Measurements from ENCODE around the gene TDRD3. TPM values are rescaled to one million over a fixed set of nuclear protein-coding genes. Genes with fewer than 3 reads are reported as not detected.

The TDRD3 gene
- total RNA-seq, 1 experiment from 2014 or later: 10.7 TPM

DNA sequence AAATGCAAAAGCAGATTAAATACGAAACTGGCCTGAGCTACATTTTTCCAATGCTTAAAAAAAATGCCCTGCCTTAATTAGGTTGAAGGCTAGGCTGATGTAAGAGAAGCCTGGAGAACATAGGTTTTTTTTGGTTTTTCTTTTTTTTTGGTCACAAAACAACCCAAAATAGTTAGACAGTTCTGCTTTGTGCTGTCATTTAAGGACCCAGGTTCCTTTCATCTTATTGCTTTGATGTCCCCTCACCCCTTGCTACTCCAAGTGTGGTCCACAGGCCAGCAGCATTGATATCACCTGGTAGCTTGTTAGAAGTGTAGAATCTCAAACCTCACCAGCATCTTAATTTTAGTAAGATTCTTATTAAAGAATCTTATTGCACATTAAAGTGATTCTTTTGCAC lies 14.4 kb downstream of the TDRD3 start:
- DNase-seq (ENCODE audit: low read depth in 1 of 2, low spot score in 2 of 2): no peak
- H3K4me3 ChIP-seq: no peak overlapping the region
- H3K27me3 ChIP-seq (replicated peaks): no peaks in the 10 kb centered on the region
- H3K9me3 ChIP-seq (replicated peaks): no peaks in the 10 kb centered on the region
- H3K4me1 ChIP-seq (replicated peaks): no peaks in the 10 kb centered on the region
- H3K27ac ChIP-seq: no peak overlapping the region
- H3K36me3 ChIP-seq: no peaks in the 10 kb centered on the region

DNA sequence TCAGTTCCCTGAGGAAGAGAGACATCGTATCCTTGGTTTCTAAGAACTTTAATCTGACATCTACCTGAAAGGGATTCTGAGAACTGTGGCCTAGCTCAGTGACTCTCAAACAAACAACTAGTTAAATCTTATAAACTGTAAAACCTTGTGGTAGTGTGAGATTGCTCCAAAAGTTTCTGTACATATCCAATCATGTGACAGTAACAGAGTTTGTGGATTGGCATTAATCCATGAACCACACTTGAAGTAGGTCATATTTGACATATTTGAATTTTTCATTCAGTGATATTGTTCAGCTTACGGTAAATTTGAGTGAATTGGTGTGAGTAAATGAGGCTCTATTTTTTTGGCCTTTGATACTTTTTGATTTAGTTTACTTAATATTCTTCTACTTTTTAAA lies 15.0 kb downstream of the TDRD3 start:
- no peaks in the 10 kb centered on the region for H3K36me3 ChIP-seq
- no peaks in the 10 kb centered on the region for H3K9me3 ChIP-seq (replicated peaks)
- no peaks in the 10 kb centered on the region for H3K4me1 ChIP-seq (replicated peaks)
- no peak overlapping the region for H3K4me3 ChIP-seq
- DNase-seq (ENCODE audit: low read depth in 1 of 2, low spot score in 2 of 2): no peak
- H3K27me3 ChIP-seq (replicated peaks): no peaks in the 10 kb centered on the region
- H3K27ac ChIP-seq: no peak overlapping the region

DNA sequence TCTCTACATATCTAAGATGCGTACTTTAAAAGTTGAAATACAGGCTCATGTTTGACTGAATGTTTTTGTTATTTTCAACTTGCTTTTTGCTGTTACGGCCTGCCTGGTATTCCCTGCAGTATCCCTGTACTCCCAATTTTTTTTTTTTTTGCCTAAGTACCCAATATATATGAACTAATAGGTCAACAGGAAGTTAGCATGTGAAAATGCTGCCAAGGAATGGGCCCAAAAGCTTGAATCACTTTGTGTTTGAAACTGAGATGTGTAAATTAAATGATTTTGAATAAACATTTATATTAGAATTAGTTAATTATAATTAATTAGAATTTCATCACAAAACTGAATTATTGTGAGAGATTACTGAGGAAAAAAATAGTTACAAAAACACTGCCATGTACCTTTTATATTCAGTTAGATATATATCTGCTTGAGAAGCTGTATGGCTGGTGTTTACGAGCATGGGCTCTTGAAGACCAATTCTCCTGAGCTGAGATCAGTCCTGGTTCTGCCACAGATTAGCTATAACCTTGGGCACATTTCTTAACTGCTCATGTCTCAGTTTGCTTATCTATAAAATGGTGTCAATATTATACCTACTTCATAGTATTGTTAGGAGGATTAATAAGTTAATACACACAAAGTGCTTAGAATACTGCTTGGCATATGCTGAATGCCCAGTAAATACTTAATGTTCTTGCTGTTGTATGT lies 16.0 kb downstream of the TDRD3 start:
- no peak for DNase-seq (ENCODE audit: low read depth in 1 of 2, low spot score in 2 of 2)
- Histone ChIP-seq H3K36me3 (no peaks in the 10 kb centered on the region), H3K4me3 (no peak overlapping the region), H3K9me3 (replicated peaks) (no peaks in the 10 kb centered on the region), H3K27ac (no peak overlapping the region), H3K27me3 (replicated peaks) (no peaks in the 10 kb centered on the region), H3K4me1 (replicated peaks) (no peaks in the 10 kb centered on the region)

DNA sequence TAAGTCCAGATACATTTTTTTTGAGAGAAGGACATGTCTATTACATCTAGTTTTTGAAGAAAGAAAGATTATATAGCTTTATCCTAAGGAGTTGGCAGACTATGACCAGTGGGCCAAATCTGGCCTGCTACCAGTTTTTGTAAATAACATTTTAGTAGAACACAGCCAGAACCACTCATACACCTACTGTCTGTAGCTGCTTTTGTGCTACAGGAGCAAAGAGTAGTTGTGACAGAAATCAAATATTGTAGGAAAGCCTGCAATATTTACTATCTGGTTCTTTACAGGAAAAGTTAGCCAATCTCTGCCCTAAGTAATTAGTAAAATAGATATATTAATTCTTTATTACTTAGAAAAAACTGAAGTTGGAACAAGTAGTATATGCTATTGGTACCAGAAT lies 17.2 kb downstream of the TDRD3 start:
- H3K27ac ChIP-seq: no peak overlapping the region
- no peaks in the 10 kb centered on the region for H3K36me3 ChIP-seq

DNA sequence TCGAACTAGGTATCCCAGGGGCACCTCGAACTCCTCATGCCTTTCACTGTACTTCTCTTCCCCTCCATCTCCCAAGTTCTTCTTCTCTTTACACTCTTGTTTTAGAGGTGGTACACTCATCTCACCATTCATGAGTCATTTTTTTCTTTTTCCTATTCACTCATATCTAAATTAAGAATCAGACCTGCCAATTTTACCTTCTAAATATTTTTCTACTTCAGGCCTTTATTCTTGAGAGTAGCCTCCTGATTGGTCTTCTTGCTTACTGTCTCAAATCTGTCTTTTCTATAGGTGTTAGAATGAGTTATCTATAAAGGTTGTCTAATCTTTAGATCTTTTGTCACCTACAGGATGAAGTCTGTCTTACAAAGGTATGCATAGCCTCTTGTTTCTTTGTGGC lies 20.7 kb downstream of the TDRD3 start:
- DNase-seq (ENCODE audit: low read depth in 1 of 2, low spot score in 2 of 2): no peak
- Histone ChIP-seq H3K4me3 (no peak overlapping the region), H3K4me1 (replicated peaks) (no peaks in the 10 kb centered on the region), H3K9me3 (replicated peaks) (no peaks in the 10 kb centered on the region), H3K36me3 (no peaks in the 10 kb centered on the region), H3K27me3 (replicated peaks) (no peaks in the 10 kb centered on the region), H3K27ac (no peak overlapping the region)

More for the DNA sequence above, 17.2 kb downstream of the TDRD3 start:
- no peak for DNase-seq (ENCODE audit: low read depth in 1 of 2, low spot score in 2 of 2)
- Histone ChIP-seq H3K27me3 (replicated peaks) (no peaks in the 10 kb centered on the region), H3K4me1 (replicated peaks) (no peaks in the 10 kb centered on the region), H3K9me3 (replicated peaks) (no peaks in the 10 kb centered on the region), H3K4me3 (no peak overlapping the region)

DNA sequence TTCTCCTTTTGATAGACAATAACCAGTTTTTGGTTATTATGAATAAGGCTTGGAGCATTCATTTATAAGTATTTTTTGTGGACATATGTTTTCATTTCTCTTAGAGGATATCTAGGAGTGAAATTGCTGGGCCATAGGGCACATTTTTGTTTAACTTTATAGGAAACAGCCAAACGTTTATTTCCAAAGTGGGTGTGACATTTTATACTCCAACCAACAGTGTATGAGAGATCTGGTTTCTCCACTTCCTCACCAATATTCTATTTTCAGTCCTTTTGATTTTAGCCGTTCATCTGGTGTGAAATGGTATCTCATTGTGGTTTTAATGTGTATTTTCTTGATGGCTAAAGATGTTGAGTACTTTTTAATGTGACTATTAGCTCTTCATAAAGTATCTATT lies 21.9 kb downstream of the TDRD3 start:
- Histone ChIP-seq H3K4me1 (replicated peaks) (no peaks in the 10 kb centered on the region), H3K27me3 (replicated peaks) (no peaks in the 10 kb centered on the region), H3K9me3 (replicated peaks) (no peaks in the 10 kb centered on the region), H3K4me3 (no peak overlapping the region), H3K27ac (no peak overlapping the region), H3K36me3 (no peaks in the 10 kb centered on the region)
- DNase-seq (ENCODE audit: low read depth in 1 of 2, low spot score in 2 of 2): no peak

DNA sequence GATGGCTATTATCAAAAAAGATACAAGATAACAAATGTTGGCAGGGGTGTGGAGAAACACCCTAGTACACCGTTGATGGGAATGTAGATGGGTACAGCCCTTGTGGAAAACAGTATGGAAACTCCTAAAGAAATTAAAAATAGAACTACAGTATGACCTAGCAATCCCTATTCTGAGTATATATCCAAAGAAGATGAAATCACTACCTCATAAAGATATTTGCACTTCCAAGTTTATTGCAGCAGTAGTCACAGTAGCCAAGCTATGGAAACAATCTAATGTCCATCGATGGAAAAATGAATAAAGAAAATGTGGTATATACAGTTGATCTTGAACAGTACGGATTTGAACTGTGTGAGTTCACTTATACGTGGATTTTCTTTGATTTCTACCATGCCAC lies 28.3 kb downstream of the TDRD3 start:
- H3K27ac ChIP-seq: no peak overlapping the region

DNA sequence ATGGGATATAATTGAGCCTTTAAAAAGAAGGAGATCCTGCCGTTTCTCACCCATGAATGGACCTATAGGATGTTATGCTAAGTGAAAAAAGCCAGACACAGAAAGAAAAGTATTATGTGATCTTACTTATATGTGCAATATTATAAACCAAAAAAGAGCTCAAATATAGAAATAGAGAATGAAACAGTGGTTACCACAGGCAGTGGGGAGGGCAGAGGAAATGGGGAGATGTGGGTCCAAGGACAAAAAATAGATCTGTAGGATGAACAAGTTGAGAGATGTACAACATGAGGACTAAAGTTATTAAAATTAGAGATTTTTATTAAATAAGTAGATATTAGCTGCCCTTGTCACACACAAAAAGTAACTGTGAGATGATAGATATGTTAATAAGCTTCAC lies 29.1 kb downstream of the TDRD3 start:
- no peaks in the 10 kb centered on the region for H3K9me3 ChIP-seq (replicated peaks)
- H3K27me3 ChIP-seq (replicated peaks): no peaks in the 10 kb centered on the region
- no peak overlapping the region for H3K27ac ChIP-seq
- no peak for DNase-seq (ENCODE audit: low read depth in 1 of 2, low spot score in 2 of 2)
- H3K4me3 ChIP-seq: no peak overlapping the region
- H3K36me3 ChIP-seq: no peaks in the 10 kb centered on the region
- H3K4me1 ChIP-seq (replicated peaks): no peaks in the 10 kb centered on the region

More for the DNA sequence above, 28.3 kb downstream of the TDRD3 start:
- Histone ChIP-seq H3K36me3 (no peaks in the 10 kb centered on the region), H3K27me3 (replicated peaks) (no peaks in the 10 kb centered on the region), H3K4me1 (replicated peaks) (no peaks in the 10 kb centered on the region), H3K9me3 (replicated peaks) (no peaks in the 10 kb centered on the region), H3K4me3 (no peak overlapping the region)
- no peak for DNase-seq (ENCODE audit: low read depth in 1 of 2, low spot score in 2 of 2)

DNA sequence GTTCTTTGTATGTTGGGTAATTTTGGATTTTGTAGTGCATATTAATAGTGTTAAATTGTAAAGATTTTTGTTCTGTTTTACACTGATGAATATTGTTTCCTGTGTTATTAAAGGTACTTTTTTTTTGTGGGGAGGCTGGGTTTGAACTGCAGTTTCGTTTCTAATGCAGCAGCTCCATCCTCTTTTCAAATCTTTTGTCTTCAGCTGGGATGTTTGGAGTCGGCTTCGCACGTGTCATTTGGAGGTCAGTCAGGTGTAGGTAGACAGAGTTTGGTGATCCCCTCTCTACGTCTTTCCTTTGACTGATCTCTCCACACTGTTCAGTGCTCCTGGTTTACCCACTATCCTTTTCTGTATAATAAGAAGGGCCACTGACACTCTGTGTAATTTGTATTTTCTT lies 30.3 kb downstream of the TDRD3 start:
- Histone ChIP-seq H3K27me3 (replicated peaks) (no peaks in the 10 kb centered on the region), H3K27ac (no peak overlapping the region), H3K4me3 (no peak overlapping the region), H3K36me3 (no peaks in the 10 kb centered on the region), H3K4me1 (replicated peaks) (no peaks in the 10 kb centered on the region), H3K9me3 (replicated peaks) (no peaks in the 10 kb centered on the region)
- no peak for DNase-seq (ENCODE audit: low read depth in 1 of 2, low spot score in 2 of 2)

DNA sequence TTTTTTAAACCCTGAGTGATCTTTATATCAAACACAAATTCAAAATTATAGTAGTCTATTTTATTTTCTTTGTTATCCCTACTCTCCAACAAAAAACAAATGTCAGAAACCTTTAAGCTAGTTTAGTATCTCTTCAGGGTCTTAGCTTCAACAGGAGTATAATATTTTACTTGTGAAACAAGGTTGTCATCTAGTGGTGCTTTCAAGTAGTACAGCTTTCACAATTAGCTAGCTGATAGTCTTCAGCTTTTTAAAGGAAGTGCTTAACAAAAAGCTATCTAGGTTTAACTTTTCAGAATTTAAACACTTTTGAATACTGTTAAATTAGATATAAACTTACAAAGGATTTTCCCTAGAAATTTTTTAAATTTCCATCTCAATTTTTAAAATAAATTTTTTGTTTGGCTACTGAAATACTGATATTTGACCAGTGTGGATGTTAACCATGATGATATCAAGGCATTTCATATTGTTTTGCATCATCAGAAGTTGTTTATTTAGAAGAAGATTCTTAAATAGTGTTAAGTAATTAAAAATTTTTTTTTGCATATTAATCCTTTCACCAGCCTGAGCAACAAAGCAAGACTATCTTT lies 34.2 kb downstream of the TDRD3 start:
- H3K27ac ChIP-seq: no peak overlapping the region

DNA sequence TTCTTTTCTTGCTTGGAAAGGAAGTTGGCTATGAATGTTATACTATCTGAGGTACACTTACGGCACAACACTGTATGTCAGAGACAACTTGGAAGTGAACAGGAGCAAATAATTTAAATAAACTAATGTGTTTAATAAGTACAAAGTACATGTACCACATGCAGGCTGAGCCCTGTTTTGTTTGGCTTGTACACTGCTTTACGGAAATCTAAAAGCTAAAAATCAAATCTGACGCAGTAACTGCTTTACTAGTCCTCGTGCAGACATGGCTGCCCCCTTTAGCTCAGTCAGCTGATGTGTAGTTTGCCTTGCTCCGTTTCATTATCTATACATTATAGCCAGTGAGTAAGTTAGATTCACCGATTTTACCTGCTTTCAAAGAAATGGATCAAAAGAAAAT lies 36.5 kb downstream of the TDRD3 start:
- H3K27me3 ChIP-seq (replicated peaks): no peaks in the 10 kb centered on the region
- H3K36me3 ChIP-seq: no peaks in the 10 kb centered on the region
- H3K4me1 ChIP-seq (replicated peaks): no peaks in the 10 kb centered on the region
- DNase-seq (ENCODE audit: low read depth in 1 of 2, low spot score in 2 of 2): no peak
- H3K27ac ChIP-seq: no peak overlapping the region
- no peaks in the 10 kb centered on the region for H3K9me3 ChIP-seq (replicated peaks)
- H3K4me3 ChIP-seq: no peak overlapping the region

More for the DNA sequence above, 34.2 kb downstream of the TDRD3 start:
- DNase-seq (ENCODE audit: low read depth in 1 of 2, low spot score in 2 of 2): peak in 1 of 2 experiments; percentile 32
- Histone ChIP-seq H3K27me3 (replicated peaks) (no peaks in the 10 kb centered on the region), H3K36me3 (no peaks in the 10 kb centered on the region), H3K4me3 (no peak overlapping the region), H3K9me3 (replicated peaks) (no peaks in the 10 kb centered on the region), H3K4me1 (replicated peaks) (no peaks in the 10 kb centered on the region)

DNA sequence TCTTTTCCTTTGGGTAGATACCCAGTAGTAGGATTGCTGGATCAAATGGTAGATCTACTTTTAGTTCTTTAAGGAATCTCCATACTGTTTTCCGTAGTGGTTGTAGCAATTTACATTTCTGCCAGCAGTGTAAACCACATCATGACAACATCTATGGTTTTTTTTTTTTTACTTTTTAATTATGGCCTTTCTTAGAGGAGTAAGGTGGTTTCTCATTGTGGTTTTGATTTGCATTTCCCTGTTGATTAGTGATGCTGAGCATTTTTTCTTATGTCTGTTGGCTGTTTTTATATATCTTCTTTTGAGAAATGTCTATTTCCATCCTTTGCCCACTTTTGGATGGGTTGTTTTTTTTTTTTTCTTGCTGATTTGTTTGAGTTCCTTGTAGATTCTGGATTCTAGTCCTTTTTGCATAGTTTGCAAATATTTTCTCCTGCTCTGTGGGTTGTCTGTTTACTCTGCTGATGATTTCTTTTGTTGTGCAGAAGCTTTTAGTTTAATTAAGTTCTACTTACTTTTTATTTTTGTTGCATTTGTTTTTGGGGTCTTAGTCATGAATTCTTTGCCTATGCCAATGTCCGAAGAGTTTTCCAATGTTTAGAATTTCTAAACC lies 38.8 kb downstream of the TDRD3 start:
- Histone ChIP-seq H3K4me1 (replicated peaks) (no peaks in the 10 kb centered on the region), H3K4me3 (no peak overlapping the region), H3K36me3 (no peaks in the 10 kb centered on the region), H3K9me3 (replicated peaks) (no peaks in the 10 kb centered on the region), H3K27me3 (replicated peaks) (no peaks in the 10 kb centered on the region), H3K27ac (no peak overlapping the region)
- DNase-seq (ENCODE audit: low read depth in 1 of 2, low spot score in 2 of 2): no peak

DNA sequence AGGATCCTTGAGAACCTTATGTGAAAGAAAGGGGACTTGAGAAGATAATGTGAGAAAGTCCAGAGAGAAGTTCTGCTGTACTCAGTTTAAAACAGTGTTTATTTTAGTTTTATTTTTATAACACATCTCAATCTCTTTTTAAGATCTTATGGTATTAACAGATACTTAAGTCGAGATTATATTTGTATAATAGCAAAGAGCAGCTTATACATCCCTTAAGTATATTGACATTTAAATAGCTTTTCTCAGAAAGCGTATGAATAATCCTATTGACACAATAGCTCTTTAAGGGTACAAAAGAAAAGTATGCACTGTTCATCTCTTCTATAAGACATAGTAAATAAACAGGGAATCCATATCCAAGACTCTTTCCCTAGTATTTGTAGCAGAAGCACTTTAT lies 42.2 kb downstream of the TDRD3 start:
- DNase-seq (ENCODE audit: low read depth in 1 of 2, low spot score in 2 of 2): no peak

DNA sequence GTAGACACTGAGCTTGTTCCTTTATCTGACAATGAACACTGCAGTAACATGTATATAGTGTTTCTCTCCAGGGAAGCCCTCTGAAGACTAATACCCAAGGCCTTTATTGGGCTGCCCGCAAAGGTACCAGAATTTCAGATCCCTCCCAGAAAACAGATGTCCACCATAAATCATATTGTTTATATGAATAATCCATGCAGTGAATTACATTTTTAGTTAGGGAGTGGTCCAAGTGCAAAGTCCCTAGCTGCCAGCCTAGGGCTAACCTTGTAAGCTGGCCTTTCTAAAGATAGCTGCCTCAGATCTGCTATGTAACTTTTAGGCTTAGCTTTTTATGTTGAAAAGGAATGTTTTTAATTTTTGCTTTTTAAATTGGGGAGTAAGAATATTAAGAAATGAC lies 44.7 kb downstream of the TDRD3 start:
- Histone ChIP-seq H3K27ac (no peak overlapping the region), H3K4me1 (replicated peaks) (no peaks in the 10 kb centered on the region), H3K9me3 (replicated peaks) (no peaks in the 10 kb centered on the region), H3K27me3 (replicated peaks) (no peaks in the 10 kb centered on the region), H3K4me3 (no peak overlapping the region), H3K36me3 (no peaks in the 10 kb centered on the region)
- no peak for DNase-seq (ENCODE audit: low read depth in 1 of 2, low spot score in 2 of 2)

More for the DNA sequence above, 42.2 kb downstream of the TDRD3 start:
- H3K4me1 ChIP-seq (replicated peaks): no peaks in the 10 kb centered on the region
- H3K9me3 ChIP-seq (replicated peaks): no peaks in the 10 kb centered on the region
- no peaks in the 10 kb centered on the region for H3K27me3 ChIP-seq (replicated peaks)
- no peak overlapping the region for H3K4me3 ChIP-seq
- H3K27ac ChIP-seq: no peak overlapping the region
- no peaks in the 10 kb centered on the region for H3K36me3 ChIP-seq
